GM15510 (cell line): ENCODE data around the gene PCSK2.

Experiments used
- POLR2A ChIP-seq: IDR thresholded peaks from 3 replicates; pipeline ENCODE4 v1.6.1; 2011; ENCODE audit warnings: borderline replicate concordance; ENCODE audit not compliant: insufficient read length; ENCODE audit errors: extremely low read depth

PCSK2 gene

DNA sequence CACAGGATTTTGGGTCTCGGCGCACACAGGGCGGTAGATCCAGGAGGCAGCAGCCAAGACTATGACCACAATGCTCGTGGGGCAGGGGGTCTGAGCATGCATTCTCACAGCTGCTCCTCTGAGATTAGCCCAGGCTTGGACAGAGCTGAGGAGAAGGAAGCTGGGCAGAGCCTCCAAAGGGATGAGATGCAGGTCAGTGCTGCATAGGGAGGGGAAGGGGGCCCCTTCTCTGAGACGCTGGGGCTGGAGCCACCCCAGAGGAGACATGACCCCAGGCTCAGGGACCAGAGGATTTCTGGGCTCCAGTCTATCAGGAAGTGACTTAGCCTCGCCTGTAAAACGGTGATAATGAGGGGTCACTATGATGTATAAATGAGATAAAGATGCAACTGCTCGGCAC, 210.4 kb downstream of the PCSK2 start:
- no peak for TF ChIP-seq POLR2A

- no peak for TF ChIP-seq POLR2A
Measured at GRCh38 chr20:17438436-17439039, 211.7 kb downstream of the PCSK2 start.

GRCh38 chr20:17439616-17440296, 212.9 kb downstream of the PCSK2 start:
- no peak for TF ChIP-seq POLR2A

DNA sequence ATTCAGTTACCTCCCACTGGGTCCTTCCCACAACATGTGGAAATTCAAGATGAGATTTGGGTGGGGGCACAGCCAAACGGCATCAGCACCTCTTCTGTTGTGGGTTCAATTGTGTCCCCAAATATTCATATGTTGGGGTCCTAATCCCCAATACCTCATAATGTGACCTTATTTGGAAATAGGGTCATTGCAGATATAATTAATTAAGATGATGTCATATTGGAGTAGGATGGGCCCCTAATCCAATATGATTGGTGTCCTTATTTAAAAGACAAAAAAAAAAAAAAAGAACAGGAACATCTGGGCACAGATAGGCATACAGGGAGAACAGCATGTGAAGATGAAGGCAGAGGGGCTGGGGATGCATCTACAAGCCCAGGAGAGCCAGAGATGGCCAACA, 214.9 kb downstream of the PCSK2 start:
- no peak for TF ChIP-seq POLR2A

GRCh38 chr20:17442588-17442987, 215.7 kb downstream of the PCSK2 start:
- TF ChIP-seq POLR2A, result no peak

GRCh38 chr20:17443131-17443858, 216.5 kb downstream of the PCSK2 start:
- TF ChIP-seq POLR2A, result no peak

- no peak for TF ChIP-seq POLR2A
Measured at GRCh38 chr20:17444091-17444490, 217.3 kb downstream of the PCSK2 start.

DNA sequence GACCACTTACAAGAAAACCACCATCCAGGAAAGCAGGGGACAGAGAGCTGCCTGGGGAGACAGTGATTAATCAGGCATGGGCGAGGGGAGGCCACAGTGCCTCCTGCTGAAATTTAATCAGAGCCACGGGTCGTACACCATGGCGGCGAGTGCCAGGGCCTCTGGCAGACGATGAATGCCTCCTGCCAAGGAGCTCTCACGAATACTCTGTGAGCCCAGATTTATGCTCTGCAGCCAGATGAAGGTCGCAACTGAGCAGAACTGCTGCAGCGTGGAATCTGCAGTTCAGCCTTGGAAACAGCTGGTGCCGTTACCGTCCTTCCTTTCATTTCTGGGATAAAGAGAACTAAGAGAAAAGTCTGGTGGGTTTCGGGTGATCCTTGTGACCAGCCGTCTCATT, 218.7 kb downstream of the PCSK2 start:
- TF ChIP-seq POLR2A, result no peak

- TF ChIP-seq POLR2A, result no peak
Measured at GRCh38 chr20:17446171-17446570, 219.3 kb downstream of the PCSK2 start.

- no peak for TF ChIP-seq POLR2A
Measured at GRCh38 chr20:17448071-17448470, 221.2 kb downstream of the PCSK2 start.

GRCh38 chr20:17449031-17449430, 222.2 kb downstream of the PCSK2 start:
- no peak for TF ChIP-seq POLR2A

DNA sequence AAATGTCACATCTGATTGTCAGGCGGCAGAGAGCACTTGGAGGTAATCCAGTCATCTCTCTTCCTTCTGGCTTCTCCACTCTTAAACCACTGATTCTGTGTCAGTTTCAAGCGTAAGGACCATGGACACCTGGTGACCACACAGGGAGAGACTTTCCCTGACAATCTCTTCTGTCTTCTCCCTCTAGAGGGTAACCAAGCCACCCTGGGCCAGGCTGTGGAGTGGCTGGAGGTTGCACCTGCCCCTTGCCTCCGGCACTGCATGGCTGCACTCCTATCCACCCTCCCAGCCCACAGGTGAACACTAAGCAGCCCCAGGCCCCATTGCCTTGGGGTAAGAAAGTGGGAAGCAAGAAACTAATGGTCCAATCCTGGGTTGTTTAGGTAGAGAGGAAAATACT, 225.6 kb downstream of the PCSK2 start:
- TF ChIP-seq POLR2A, result no peak

- TF ChIP-seq POLR2A, result no peak
Measured at GRCh38 chr20:17453592-17453991, 226.8 kb downstream of the PCSK2 start.

DNA sequence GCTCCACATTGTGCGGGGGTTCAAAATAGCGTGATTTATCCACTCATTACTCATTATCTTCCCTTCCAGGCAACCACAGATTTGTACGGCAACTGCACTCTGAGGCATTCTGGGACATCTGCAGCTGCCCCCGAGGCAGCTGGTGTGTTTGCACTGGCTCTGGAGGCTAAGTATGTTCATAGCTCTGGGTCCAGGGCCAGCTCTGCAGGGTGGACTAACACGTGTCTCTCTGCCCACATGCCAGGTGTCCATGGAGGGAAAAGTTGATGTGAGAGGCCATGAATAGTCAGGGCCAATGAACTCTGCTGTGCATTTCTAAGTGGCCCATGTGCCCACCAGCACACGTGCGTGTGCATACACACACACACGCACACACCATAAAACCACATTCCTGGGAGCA, 229.4 kb downstream of the PCSK2 start:
- TF ChIP-seq POLR2A, result no peak

- TF ChIP-seq POLR2A, result no peak
Measured at GRCh38 chr20:17457079-17457478, 230.2 kb downstream of the PCSK2 start.
